Measurements from ENCODE around the gene PTPRB.
"Not testable (repeated sequence)": the region's sequence is repeated elsewhere in the genome, so short reads cannot be mapped to it uniquely, and the experiment has no call there.

The PTPRB gene

GRCh38 chr12:70529647-70530046, 107.6 kb downstream of the PTPRB start:
- no peak for DNase-seq

GRCh38 chr12:70520847-70521246, 116.4 kb downstream of the PTPRB start:
- DNase-seq = no peak

- no peak for DNase-seq
These were observed 123.8 kb downstream of the PTPRB start for GRCh38 chr12:70513426-70513825.

- DNase-seq = no peak
These were observed 129.1 kb downstream of the PTPRB start for GRCh38 chr12:70508178-70508577.

GRCh38 chr12:70507442-70507841, 129.8 kb downstream of the PTPRB start:
- no peak for DNase-seq

- DNase-seq = no peak
These were observed 139.7 kb downstream of the PTPRB start for GRCh38 chr12:70497508-70497907.

GRCh38 chr12:70492904-70493303, 144.3 kb downstream of the PTPRB start:
- DNase-seq = not testable (repeated sequence)

- DNase-seq = not testable (repeated sequence)
These were observed 146.3 kb downstream of the PTPRB start for GRCh38 chr12:70490928-70491327.

- DNase-seq = no peak
These were observed 149.8 kb downstream of the PTPRB start for GRCh38 chr12:70487440-70487839.

- DNase-seq = no peak
These were observed 150.6 kb downstream of the PTPRB start for GRCh38 chr12:70486588-70486987.

- DNase-seq = no peak
These were observed 151.5 kb downstream of the PTPRB start for GRCh38 chr12:70485704-70486103.

- no peak for DNase-seq
These were observed 152.8 kb downstream of the PTPRB start for GRCh38 chr12:70484464-70484863.

- no peak for DNase-seq
These were observed 154.5 kb downstream of the PTPRB start for GRCh38 chr12:70482764-70483163.

- no peak for DNase-seq
These were observed 167.9 kb downstream of the PTPRB start for GRCh38 chr12:70469221-70469820.

GRCh38 chr12:70468741-70469140, 168.5 kb downstream of the PTPRB start:
- DNase-seq = no peak

- DNase-seq = no peak
These were observed 169.1 kb downstream of the PTPRB start for GRCh38 chr12:70467918-70468733.

- no peak for DNase-seq
These were observed 169.8 kb downstream of the PTPRB start for GRCh38 chr12:70467476-70467875.

- no peak for DNase-seq
These were observed 170.5 kb downstream of the PTPRB start for GRCh38 chr12:70466753-70467152.
